ENCODE data around the gene ERC1. TPM values are rescaled to one million over a fixed set of nuclear protein-coding genes. Genes with fewer than 3 reads are reported as not detected.

The ERC1 gene
- polyA plus RNA-seq, 2 of the 4 experiments (the other 2 are of a cell fraction), result 14.2 to 20.9 TPM

DNA sequence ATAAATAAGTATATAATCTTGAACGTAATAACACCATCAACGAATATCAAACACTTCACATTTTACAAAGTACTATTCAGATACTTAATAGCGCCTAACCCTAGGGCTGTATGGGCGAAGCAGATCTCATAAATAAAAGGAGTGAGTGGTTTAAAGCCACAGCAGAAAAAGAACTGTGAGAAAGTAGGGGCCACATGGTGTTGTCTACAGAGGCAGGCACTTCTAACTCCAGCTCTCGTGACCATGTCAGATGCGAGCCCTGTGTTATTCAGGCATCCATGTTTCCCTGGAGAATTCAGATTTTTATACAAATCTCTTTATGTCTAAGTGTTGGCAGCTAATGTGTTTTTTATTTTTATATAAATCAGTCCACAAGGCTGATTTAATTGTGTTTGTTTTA lies 391.1 kb downstream of the ERC1 start:
- no peaks in the 10 kb centered on the region for H3K4me1 ChIP-seq
- no peak for TF ChIP-seq RFX5 (IDR thresholded peaks at IDR 0.05)
- TF ChIP-seq SMC3 (IDR thresholded peaks at IDR 0.05), result no peak
- no peak for TF ChIP-seq CHD4 (IDR thresholded peaks at IDR 0.05; ENCODE audit: borderline replicate concordance)
- no peak for TF ChIP-seq CHD2 (IDR thresholded peaks at IDR 0.05; ENCODE audit: low read length, partially characterized antibody)
- no peak for TF ChIP-seq RCOR1 (IDR thresholded peaks at IDR 0.05; ENCODE audit: low read depth, low read length)
- TF ChIP-seq JUN (IDR thresholded peaks at IDR 0.05), result no peak
- TF ChIP-seq EHF (CRISPR knock-in tag; IDR thresholded peaks at IDR 0.05), result no peak
- TF ChIP-seq CEBPB (IDR thresholded peaks at IDR 0.05), result no peak
- TF ChIP-seq FOXS1 (CRISPR knock-in tag; IDR thresholded peaks at IDR 0.05), result no peak
- TF ChIP-seq MYC (IDR thresholded peaks at IDR 0.05; ENCODE audit: borderline replicate concordance, low read length), result no peak
- ATAC-seq (no peak), FAIRE-seq (no peak), DNase-seq (ENCODE audit: low read depth in 1 of 2, low spot score in 1 of 2) (no peak)
- H3K4me3 ChIP-seq, result no peak overlapping the region
- ChIA-PET CTCF (no interaction called here), POLR2A (no interaction called here)
- no peak overlapping the region for H3K4me2 ChIP-seq
- no peak overlapping the region for H3K27ac ChIP-seq
- no peaks in the 10 kb centered on the region for H3K9me3 ChIP-seq
- 75% methylated on average over 6 of the region's 6 CpGs for WGBS (ENCODE audit: missing lambda C conversion rate)

DNA sequence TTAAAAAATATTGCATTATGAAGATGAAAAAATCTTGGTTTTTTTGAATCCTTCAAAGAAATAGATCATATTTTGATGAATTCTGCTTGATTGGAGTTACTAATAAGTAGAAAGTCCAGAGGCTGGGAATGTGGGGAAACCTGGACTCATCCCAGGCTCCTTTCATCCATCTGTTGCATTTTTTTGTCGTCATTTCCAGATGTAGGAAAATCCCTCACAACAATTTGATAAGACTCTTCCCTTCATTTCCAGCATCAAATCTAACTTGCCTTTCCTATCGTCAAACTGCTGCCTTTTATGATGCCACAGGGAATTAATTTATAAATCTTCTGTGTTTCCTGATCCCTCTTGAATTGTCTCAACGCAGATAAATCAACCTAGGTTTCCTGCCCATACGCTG lies 391.8 kb downstream of the ERC1 start:
- FAIRE-seq, result no peak
- no peak for DNase-seq (ENCODE audit: low read depth in 1 of 2, low spot score in 1 of 2)
- TF ChIP-seq HOXA7 (CRISPR knock-in tag; IDR thresholded peaks at IDR 0.05) (no peak), HOXB5 (CRISPR knock-in tag; IDR thresholded peaks at IDR 0.05) (no peak), BHLHE40 (IDR thresholded peaks at IDR 0.05; ENCODE audit: low read depth, low read length) (no peak), KDM5A (IDR thresholded peaks at IDR 0.05) (no peak), FOXS1 (CRISPR knock-in tag; IDR thresholded peaks at IDR 0.05) (no peak), GATA3 (IDR thresholded peaks at IDR 0.05; ENCODE audit: borderline replicate concordance) (no peak), RFX5 (IDR thresholded peaks at IDR 0.05) (no peak), CTCF (IDR thresholded peaks at IDR 0.05) (no peak), ZFP36 (IDR thresholded peaks at IDR 0.05; ENCODE audit: borderline replicate concordance, partially characterized antibody) (no peak), BCL3 (IDR thresholded peaks at IDR 0.05) (no peak), SMC3 (IDR thresholded peaks at IDR 0.05) (no peak)
- TF ChIP-seq, protein P1, sequence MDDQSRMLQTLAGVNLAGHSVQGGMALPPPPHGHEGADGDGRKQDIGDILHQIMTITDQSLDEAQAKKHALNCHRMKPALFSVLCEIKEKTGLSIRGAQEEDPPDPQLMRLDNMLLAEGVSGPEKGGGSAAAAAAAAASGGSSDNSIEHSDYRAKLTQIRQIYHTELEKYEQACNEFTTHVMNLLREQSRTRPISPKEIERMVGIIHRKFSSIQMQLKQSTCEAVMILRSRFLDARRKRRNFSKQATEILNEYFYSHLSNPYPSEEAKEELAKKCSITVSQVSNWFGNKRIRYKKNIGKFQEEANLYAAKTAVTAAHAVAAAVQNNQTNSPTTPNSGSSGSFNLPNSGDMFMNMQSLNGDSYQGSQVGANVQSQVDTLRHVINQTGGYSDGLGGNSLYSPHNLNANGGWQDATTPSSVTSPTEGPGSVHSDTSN (IDR thresholded peaks at IDR 0.05), result no peak
- ATAC-seq, result no peak
- Histone ChIP-seq H3K9me3 (no peaks in the 10 kb centered on the region), H3K4me2 (no peak overlapping the region), H3K4me1 (no peaks in the 10 kb centered on the region), H3K4me3 (no peak overlapping the region), H3K27ac (no peak overlapping the region)
- CTCF ChIA-PET, result interaction anchor here (1.6 kb wide), 1 partner anchor 201 kb away, joined by 5 read pairs; no protein-coding TSS in a partner anchor
- WGBS (ENCODE audit: missing lambda C conversion rate), result 69% methylated on average over 4 of the region's 4 CpGs
- POLR2A ChIA-PET, result no interaction called here

- no peak for ATAC-seq
- POLR2A ChIA-PET, result no interaction called here
- TF ChIP-seq, protein P2, sequence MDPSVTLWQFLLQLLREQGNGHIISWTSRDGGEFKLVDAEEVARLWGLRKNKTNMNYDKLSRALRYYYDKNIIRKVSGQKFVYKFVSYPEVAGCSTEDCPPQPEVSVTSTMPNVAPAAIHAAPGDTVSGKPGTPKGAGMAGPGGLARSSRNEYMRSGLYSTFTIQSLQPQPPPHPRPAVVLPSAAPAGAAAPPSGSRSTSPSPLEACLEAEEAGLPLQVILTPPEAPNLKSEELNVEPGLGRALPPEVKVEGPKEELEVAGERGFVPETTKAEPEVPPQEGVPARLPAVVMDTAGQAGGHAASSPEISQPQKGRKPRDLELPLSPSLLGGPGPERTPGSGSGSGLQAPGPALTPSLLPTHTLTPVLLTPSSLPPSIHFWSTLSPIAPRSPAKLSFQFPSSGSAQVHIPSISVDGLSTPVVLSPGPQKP (IDR thresholded peaks at IDR 0.05; ENCODE audit: low read depth, low read length), result no peak
- TF ChIP-seq HOXA7 (CRISPR knock-in tag; IDR thresholded peaks at IDR 0.05) (no peak), RAD21 (conservative IDR thresholded peaks at IDR 0.05 in 1 of 2, IDR thresholded peaks at IDR 0.05 in 1 of 2) (no peak), EHMT2 (IDR thresholded peaks at IDR 0.05; ENCODE audit: low read depth) (no peak), RNF2 (IDR thresholded peaks at IDR 0.05; ENCODE audit: borderline replicate concordance, low read depth) (no peak), ESRRA (IDR thresholded peaks at IDR 0.05; ENCODE audit: borderline replicate concordance, low read length) (no peak)
- TF ChIP-seq, protein P1 (IDR thresholded peaks at IDR 0.05), result no peak
- no peaks in the 10 kb centered on the region for H3K9me3 ChIP-seq
- CTCF ChIA-PET, result interaction anchor here (1.6 kb wide), 1 partner anchor 200 kb away, joined by 5 read pairs; no protein-coding TSS in a partner anchor
- no peak overlapping the region for H3K4me2 ChIP-seq
- no peak for FAIRE-seq
- no peak overlapping the region for H3K4me3 ChIP-seq
- no peak overlapping the region for H3K27ac ChIP-seq
- no peaks in the 10 kb centered on the region for H3K4me1 ChIP-seq
- no peak for DNase-seq (ENCODE audit: low read depth in 1 of 2, low spot score in 1 of 2)
- 91% methylated on average over 4 of the region's 4 CpGs for WGBS (ENCODE audit: missing lambda C conversion rate)
Observed at GRCh38 chr12:1383758-1384157, 392.7 kb downstream of the ERC1 start.
